A172 (cell line): ENCODE results near the gene PLCL2. TPM values are rescaled to one million over a fixed set of nuclear protein-coding genes. Genes with fewer than 3 reads are reported as not detected.
"Not testable (repeated sequence)": the region's sequence is repeated elsewhere in the genome, so short reads cannot be mapped to it uniquely, and the experiment has no call there.

Experiments
- DNase-seq: peaks from one replicate; pipeline ENCODE4 v3.0.0-alpha.2; 2015; ENCODE audit warnings: low spot score
- total RNA-seq: library from RNA; depleted of rRNA; stranded (reverse); fragments of >200 nt; shearing (Covaris generic); gene quantifications from 2 replicates; pipeline ENCODE4 v1.2.3, GENCODE V29; 2014

Gene PLCL2
- total RNA-seq, 1 experiment from 2014 or later, result 4.0 TPM

DNA sequence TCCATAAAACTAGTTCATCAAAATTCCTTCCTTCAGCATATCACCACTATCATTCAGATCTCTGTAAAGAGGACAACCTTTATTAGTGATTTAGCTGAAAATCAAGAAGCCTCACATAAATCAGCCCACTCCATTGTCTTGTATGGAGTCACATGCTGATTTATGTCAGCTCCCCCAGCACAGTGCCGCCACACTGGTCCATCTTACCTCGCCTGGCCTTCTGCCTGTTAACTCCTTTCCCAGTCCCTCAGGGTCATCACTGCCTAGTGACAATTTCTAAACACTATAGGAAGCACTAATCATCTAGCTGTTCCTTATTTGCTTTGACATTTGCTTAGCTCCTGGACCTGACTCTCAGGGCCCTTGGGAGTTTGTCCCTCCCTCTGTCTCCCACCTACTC is 75.4 kb downstream of the PLCL2 start:
- no peak for DNase-seq

DNA sequence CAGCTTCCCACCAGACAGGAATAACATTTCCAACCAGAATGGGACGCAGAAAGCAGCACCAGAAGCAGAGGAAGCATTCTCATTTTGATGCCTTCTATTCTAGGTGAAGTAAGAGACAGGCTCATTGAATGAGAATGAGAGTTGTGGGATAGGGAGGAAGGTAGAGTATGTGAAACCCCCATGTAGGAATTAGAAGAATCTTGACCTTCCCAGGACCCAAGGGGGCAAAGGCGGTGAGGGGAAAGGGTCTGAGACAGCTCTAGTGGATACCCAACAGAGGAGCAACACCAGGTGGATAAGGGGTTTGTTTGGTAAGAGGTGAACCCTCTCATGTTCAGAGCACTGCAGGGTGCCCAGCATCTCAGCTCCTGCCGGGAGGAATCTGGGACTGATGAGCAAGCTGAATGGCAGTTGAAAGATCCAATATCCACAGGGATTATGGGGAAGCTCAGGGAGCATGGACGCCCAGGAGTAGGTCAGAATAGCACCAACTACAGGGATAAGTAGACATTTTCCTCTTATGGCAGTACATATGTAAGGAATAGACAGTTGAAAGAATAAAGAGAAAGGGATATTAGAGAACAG is 77.0 kb downstream of the PLCL2 start:
- DNase-seq, result no peak

DNA sequence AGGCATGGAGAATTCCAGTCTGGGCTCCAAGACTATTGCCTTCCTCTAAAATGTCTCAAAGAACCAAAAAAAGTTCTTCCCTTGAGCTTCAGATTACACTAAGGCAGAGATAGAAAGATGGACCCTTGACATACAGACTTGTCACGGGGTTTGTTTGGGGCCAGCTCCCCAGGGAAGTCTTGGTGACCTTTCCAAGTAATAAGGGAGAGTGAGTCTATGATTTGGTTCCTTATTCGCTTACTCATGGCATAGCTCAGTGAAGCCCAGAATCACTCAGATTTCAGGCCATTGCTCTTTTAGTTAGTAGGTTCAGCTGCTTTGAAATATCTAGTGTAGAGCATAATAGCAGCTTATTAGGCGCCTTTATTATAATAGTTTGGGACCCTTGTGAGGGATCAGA is 90.3 kb downstream of the PLCL2 start:
- DNase-seq, result no peak

DNA sequence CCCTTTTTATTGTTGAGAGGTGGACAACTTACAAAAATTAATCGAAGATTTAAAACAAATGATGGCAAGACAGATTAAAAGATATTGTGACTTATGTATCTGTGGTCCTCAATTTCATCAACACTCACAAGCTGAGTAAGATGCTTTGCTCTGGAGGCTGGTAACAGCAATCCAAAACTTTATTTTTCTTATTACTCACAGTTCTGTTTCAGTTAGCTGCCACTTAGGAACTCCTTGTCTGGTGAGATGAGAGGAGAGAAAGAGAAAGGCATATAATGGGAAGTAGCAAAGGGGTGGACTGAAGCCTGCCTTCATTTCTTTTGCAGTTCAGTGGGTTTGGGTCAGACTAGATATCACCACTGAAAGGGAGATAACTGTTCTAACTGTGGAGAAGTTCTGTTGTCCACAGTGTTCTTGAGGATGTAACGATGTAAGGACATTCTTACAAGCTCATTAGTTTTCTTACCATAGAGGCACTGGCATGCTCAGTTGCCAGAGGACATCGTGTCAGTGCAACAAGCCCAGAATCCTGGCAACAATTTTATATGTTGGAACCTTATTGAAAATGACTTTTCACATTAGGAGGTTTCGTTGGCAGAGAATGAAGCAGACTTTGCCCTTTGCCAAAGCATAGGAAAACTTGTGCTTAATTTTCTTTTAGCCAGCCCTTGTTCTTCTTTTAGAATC is 93.6 kb downstream of the PLCL2 start:
- DNase-seq, result no peak

DNA sequence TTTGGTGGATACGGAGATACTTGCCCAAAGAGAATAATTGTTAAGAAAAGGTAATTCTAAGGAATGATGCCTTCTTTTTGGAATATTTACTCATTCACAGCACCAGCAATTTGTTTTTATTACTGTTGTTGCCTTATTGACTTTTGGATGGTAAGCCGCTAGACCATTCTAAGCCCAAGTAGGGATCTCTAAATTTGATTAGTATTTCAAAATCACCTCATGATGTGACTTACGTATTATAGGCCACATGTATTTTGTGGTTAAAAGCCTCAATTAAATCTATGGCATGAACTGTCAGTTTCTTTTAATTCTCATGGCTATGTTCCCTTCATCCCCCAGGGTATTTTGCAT is 94.1 kb downstream of the PLCL2 start:
- no peak for DNase-seq

DNA sequence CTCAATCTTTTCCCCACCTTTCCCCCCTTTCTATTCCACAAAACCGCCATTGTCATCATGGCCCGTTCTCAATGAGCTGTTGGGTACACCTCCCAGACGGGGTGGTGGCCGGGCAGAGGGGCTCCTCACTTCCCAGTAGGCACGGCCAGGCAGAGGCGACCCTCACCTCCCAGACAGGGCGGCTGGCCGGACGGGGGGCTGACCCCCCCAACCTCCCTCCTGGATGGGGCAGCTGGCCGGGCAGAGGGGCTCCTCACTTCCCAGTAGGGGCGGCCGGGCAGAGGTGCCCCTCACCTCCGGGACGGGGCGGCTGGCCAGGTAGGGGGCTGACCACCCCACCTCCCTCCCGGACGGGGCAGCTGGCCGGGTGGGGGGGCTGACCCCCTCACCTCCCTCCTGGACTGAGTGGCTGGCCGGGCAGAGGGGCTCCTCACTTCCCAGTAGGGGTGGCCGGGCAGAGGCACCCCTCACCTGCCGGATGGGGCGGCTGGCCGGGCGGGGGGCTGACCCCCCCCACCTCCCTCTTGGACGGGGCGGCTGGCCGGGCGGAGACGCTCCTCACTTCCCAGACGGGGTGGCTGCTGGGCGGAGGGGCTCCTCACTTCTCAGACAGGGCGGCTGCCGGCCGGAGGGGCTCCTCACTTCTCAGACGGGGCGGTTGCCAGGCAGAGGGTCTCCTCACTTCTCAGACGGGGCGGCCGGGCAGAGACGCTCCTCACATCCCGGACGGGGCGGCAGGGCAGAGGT is 95.2 kb downstream of the PLCL2 start:
- DNase-seq, result not testable (repeated sequence)

DNA sequence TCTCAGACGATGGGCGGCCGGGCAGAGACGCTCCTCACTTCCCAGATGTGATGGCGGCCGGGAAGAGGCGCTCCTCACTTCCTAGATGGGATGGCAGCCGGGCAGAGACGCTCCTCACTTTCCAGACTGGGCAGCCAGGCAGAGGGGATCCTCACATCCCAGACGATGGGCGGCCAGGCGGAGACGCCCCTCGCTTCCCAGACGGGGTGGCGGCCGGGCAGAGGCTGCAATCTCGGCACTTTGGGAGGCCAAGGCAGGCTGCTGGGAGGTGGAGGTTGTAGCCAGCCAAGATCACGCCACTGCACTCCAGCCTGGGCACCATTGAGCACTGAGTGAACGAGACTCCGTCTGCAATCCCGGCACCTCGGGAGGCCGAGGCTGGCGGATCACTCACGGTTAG is 95.8 kb downstream of the PLCL2 start:
- DNase-seq, result not testable (repeated sequence)

DNA sequence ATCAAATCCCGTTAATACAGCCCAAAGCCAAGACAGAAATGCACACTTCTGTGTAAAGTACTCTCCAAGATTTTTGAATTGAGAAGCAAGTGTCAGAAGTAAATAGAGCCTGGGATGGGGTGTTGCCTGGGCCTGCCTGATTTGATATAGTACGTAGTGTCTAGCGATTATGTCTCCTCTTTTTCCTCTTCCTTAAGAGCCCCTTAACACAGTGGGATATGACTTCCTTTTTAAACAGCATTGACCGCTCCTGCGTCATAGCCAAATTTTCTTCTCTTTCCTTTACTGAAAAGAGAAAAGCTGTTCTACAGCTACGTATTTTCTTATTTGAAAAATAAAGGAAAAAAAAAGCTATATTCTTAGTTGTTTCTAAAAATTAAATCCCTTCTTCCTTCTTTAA is 97.7 kb downstream of the PLCL2 start:
- no peak for DNase-seq

DNA sequence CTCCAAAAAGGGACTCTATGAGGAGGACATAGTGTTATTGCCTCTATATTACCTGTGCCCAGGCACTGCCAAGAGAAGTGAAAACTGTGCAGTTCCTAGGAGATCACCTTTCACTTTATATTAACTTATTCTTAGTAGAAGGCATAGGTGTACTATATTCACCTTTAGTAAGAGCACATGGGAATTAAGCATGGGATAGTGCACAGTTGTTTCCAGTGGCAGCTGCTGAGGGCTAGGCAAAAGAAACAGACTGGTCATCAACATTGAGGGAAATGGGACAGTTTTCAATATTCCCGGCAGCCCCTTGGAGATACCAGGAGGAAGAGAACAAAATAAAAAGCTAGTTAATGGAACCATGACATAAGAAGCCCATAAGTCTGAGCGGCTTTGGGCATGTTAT is 100.9 kb downstream of the PLCL2 start:
- DNase-seq, result no peak

DNA sequence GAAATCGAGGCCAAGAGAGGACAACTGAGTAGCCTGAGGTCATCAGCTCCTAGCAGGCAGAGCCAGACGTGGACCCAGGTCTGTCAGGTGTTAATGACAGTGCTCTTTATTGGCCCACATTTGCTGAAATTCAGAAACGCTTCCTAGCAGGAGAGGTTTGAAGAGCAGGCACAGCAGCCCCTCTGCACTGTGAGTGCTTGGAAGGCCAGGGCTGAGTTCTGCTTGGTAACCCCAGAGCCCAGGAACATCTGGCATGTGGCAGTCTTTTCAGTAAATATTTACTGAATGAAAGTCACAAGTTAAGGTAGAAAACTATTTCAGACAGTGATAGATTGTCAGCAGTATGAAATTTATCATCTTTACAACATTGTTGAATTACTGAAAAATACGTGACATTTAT is 102.4 kb downstream of the PLCL2 start:
- no peak for DNase-seq

DNA sequence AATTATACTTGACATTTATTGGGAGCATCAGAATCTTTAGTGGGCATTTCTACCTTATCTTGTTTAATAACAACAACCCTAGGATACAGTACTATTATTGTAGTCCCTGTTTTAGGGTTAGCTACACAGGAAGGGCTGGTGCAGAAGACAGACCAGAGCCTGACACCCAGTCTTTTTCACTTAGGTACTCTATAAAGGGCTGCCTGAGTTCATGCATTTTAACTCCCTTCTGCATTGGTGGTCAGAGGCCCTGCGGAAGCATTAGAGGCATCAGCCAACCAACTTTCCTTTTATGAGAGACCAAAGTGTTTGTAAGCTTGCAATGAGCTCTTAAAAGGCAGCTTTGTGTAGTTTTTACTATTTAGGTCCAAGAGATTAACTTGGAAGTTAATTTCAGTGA is 105.4 kb downstream of the PLCL2 start:
- DNase-seq, result no peak

DNA sequence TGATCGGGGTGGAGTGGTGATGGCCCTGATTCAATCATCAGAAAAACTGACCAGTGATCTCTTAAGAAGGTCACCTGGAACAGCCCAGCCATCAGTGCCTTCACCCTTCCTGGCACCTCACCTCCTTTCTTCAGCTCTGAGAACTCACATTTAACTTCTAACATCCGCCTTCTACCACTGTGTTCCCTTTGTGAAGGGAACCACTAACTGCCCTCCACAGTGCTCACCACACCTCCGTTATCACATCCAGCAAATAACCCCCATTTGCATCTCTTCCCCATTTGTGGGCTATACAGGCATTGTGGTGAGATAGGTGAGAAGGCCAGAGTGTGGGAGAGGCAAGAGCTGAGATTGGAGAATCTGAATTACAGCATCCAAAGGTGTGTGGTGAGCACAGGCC is 107.4 kb downstream of the PLCL2 start:
- no peak for DNase-seq

DNA sequence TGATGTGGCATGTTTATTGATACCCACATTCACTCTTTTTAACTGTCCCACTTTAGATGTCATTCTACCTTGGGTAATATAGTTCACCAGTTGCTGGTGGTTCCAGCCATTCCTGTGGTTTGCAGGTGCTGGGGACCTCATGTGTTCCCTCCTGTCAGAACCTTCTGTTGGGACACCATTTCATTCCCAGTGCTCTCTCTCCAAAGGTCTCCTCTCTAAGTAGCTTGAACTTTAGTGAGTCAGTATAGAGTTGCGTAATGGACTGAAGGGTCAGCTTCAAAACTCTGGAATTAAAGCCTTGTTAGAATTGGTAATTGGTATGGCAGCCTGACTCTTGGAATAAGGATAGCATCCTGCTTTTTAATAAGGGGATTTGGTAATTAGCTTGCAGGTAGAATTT is 108.5 kb downstream of the PLCL2 start:
- no peak for DNase-seq

DNA sequence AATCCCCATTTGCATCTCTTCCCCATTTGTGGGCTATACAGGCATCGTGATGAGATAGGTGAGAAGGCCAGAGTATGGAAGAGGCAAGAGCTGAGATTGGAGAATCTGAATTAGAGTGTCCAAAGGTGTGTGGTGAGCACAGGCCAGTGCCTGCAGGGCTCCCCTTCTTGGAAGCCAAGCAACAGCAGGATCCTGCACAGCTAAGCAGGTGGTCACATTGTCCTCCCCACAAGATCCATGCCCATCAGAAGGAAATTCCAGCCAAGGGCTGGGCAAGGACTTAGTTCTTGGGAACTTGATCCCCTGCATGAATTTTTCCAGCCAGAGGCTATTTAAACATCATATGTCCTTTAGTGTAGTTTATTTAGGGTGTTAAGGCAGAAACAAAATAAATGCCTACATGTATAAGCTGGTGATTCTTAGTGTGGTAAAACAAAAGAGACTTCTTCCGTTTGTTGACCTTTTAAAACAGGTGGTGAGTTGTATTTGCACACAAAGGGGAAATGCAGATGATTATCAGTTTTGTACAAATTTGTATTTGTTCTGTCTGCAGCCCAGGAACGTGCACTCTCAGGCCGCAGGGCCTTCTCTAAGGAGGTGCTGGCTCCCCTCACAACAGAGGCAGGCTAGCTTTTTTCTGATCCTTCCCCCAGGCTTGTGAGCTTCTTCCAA is 110.2 kb downstream of the PLCL2 start:
- no peak for DNase-seq

DNA sequence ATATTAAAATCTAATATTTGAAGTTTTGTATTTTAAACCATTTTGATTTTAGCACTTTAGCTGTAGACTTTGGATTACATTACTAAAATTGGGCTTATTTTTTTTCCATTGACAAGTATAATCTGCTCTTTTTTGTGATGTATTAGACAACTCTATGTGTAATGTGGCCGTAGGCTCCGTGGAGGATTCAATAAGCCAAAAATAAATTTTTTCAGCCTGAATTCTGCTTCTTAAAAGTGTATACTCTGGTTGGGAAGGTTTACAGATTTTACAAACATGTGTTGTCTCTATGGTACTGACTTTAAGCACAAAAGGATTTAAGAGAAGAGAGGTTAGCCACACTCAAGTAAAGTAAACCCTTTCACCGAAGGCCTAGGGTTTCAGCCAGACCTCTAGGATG is 110.8 kb downstream of the PLCL2 start:
- DNase-seq, result no peak

DNA sequence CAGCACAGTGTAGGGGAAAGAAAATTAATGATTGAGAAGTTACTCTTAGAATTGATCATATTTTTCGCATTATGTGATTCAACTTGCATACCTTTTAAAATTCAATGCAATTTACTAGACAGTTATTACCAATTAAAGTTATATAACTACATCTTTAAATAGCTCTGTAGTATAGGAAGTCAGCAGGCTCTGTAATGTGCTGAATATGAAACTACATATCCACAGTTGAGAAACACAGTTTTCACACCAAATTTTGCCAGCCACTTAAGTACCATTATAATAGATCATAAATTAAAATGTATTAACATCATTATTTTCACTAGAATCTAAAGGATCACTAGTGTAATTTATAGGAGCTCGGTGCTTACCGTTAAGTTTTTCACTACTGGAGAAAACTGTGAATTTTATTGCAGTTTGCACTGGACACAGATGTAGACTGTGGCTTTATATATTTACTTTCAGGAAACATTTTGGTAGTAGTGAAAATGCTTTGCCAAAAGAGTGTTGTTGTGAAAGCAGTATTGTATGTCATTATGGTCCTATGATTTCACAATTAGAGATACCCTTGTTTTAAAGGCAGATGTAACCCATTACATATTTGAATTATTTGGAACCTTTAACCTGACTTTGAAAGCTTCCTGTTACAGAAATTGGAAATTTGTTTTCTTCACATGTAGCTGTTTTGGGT is 113.6 kb downstream of the PLCL2 start:
- DNase-seq, result no peak

DNA sequence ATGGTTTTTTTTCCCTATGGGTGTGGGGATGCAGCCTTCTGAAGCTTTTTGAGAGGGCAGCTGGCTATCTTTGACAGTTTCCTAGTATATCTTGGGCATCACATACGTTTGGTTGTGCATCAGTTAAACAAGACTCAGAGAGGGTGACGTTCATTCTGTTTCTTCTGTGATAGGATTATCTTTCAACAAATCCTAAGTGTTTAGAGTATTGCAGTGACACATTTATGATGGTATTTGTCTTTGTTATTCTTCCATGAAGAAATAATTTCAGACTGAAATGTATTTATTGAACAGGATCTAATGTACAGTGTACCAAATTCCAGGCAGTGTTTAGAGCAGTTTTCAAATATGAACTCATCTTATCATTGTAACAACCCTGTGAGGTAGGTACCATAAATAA is 114.4 kb downstream of the PLCL2 start:
- DNase-seq, result no peak

DNA sequence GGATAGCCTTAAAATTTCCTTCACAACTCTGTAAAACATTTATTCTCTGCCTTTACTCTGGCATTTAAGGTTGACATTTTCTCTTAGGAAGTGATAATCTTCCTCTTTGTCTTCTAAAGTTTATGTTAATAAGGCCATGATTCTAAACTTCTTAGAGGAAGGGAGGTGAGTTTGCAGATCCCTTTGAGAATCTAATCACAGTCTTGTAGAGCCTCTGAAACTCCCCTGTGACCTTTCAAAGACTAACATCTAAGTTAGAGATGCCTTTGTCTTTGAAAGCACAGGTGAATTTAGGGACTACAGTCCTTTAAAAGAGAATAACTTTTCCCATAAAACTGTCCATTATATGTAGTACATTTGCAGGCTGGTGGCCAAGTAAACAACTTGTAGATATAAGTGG is 115.1 kb downstream of the PLCL2 start:
- no peak for DNase-seq

DNA sequence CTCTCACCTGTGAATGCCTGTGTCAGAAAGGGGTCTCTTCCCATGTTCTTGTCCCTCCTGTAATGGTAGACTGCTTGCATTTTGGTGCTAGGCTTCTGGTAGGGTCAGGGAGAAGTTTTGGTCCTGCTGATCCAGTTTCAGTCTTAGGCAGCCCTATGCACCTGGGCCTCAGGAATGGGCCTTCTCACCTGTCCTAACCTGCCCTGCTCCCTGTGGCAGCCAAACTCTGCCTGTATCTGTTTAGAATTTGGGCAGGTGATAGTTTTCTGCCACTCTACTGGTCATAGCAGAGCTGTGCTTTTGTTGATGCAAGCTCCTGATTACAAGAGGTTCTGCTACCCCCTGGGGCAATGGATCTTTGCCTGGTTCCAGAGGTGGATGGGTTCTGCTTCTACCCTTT is 118.7 kb downstream of the PLCL2 start:
- DNase-seq, result no peak

DNA sequence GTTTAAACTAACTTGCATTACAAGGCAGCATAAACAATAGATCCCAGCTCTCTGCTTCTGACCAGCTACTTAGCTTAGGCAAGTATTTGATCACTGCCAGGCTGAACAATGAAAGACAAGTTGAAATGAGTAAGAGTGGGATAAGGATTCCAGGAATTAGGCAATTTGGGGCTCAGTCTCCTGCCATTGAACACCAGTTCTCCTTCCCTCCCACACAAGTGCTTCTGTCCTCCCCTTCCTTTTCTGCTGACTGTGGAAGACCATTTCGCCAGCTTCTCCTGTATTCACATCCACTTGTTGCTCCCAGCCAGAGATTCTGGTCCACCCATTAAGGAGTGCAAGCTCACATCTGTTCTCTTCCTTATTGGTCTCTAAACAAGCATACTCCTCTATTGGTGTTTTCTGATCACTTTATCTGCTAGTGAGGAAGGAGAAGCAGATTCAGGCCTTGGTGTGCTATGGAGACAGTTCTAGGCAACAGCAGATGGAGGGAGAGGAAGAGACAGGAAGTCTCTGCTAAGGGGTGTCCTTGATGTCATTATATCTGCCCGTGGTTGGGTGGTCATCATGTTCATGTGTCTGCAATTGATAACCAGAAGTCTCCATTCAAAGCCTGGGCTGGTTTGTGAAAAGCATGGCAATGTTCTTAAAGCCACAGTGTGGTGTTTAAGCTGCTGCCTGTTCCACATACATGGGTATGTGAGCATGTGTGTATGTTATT is 121.5 kb downstream of the PLCL2 start:
- DNase-seq, result no peak

DNA sequence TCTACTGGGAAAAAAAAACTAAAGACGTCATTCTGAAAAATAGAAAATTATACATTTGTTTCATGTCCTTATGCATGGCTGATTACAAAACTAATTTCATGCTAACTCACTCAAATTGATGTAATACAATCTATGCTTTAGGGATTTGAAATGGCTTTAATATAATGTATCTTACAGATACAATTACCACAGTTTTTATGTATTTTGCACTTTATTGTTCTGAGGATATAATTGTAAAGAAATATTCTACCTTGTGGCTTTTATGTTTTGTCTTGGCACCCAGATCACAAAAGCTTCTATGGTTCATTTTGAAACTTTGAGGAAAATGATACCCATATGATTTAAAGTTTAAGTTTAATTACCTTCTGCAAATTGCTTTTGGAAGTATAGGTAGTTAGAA is 122.5 kb downstream of the PLCL2 start:
- no peak for DNase-seq

DNA sequence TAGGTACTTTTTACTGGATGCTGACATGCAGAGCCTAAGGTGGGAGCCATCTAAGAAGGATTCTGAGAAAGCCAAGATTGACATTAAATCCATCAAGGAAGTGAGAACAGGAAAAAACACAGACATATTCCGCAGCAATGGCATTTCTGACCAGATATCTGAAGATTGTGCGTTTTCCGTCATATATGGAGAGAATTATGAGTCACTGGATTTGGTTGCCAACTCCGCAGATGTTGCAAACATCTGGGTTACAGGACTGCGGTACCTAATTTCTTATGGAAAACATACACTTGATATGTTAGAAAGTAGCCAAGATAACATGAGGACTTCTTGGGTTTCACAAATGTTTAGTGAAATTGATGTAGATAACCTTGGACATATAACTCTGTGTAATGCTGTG is 125.1 kb downstream of the PLCL2 start:
- no peak for DNase-seq
